Osteocyte (in vitro differentiated cells): ENCODE measurements around the gene SEC24C. TPM values are rescaled to one million over a fixed set of nuclear protein-coding genes. Genes with fewer than 3 reads are reported as not detected.

Experiments
- DNase-seq: peaks from one replicate; pipeline ENCODE4 v3.0.0; 2021; ENCODE audit warnings: mixed read lengths; ENCODE audit not compliant: unreplicated experiment; ENCODE audit errors: extremely low spot score
- H3K27ac Mint-ChIP-seq: one replicate; pipeline ENCODE4 v1.8.0; 2021; ENCODE audit warnings: mild to moderate bottlenecking, mixed read lengths; ENCODE audit not compliant: unreplicated experiment
- H3K27me3 Mint-ChIP-seq: one replicate; pipeline ENCODE4 v1.8.0; 2021; ENCODE audit warnings: mixed read lengths; ENCODE audit not compliant: unreplicated experiment
- H3K36me3 Mint-ChIP-seq: one replicate; pipeline ENCODE4 v1.8.0; 2021; ENCODE audit warnings: mixed read lengths; ENCODE audit not compliant: unreplicated experiment
- H3K4me1 Mint-ChIP-seq: one replicate; pipeline ENCODE4 v1.8.0; 2021; ENCODE audit warnings: mixed read lengths; ENCODE audit not compliant: unreplicated experiment
- H3K4me3 Mint-ChIP-seq: one replicate; pipeline ENCODE4 v1.8.0; 2021; ENCODE audit warnings: mild to moderate bottlenecking, moderate library complexity, mixed read lengths; ENCODE audit not compliant: unreplicated experiment
- H3K9me3 Mint-ChIP-seq: one replicate; pipeline ENCODE4 v1.8.0; 2021; ENCODE audit warnings: mixed read lengths; ENCODE audit not compliant: unreplicated experiment
- total RNA-seq: library from RNA; stranded (reverse); gene quantifications from 2 replicates; pipeline ENCODE4 v1.2.1, GENCODE V29; 2021
- TF ChIP-seq, protein P1 (sequence below): fragments of 200-600 bp; sonication (generic); IDR thresholded peaks from 2 replicates; pipeline ENCODE4 v1.5.0; 2021; ENCODE audit warnings: antibody characterized with exemption, mild to moderate bottlenecking, moderate library complexity

The SEC24C gene
- total RNA-seq, 1 donor from 2014 or later, result 64.2 TPM

DNA sequence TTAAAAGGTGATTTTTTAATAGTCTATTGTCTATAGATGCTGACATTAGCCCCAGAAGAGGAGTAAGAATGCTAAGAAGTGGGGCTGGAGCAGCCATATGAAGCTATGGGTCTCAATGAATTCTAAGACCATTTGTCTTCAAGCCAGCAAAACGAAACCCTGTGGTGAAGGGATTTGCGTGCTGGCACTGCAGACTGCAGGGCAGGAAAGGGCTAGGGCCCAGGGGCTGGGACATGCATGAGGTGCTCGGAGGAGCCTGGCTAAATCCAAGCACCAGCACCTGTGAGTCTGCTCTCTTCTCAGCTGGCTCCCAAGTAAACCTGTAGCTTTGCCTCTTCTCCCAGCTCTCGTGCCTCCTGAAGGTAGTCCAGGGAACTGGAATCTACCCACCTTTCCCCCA is 68.5 kb downstream of the SEC24C start:
- H3K4me3 Mint-ChIP-seq, result peak overlapping the region; percentile 64
- TF ChIP-seq, protein P1, sequence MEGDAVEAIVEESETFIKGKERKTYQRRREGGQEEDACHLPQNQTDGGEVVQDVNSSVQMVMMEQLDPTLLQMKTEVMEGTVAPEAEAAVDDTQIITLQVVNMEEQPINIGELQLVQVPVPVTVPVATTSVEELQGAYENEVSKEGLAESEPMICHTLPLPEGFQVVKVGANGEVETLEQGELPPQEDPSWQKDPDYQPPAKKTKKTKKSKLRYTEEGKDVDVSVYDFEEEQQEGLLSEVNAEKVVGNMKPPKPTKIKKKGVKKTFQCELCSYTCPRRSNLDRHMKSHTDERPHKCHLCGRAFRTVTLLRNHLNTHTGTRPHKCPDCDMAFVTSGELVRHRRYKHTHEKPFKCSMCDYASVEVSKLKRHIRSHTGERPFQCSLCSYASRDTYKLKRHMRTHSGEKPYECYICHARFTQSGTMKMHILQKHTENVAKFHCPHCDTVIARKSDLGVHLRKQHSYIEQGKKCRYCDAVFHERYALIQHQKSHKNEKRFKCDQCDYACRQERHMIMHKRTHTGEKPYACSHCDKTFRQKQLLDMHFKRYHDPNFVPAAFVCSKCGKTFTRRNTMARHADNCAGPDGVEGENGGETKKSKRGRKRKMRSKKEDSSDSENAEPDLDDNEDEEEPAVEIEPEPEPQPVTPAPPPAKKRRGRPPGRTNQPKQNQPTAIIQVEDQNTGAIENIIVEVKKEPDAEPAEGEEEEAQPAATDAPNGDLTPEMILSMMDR, result no peak
- no peaks in the 10 kb centered on the region for H3K9me3 Mint-ChIP-seq
- H3K4me1 Mint-ChIP-seq, result peaks cover 19% of the 10 kb centered on the region
- no peak for DNase-seq
- H3K36me3 Mint-ChIP-seq, result peaks cover 14% of the 10 kb centered on the region
- peak overlapping the region; percentile 58 for H3K27ac Mint-ChIP-seq
- no peaks in the 10 kb centered on the region for H3K27me3 Mint-ChIP-seq

DNA sequence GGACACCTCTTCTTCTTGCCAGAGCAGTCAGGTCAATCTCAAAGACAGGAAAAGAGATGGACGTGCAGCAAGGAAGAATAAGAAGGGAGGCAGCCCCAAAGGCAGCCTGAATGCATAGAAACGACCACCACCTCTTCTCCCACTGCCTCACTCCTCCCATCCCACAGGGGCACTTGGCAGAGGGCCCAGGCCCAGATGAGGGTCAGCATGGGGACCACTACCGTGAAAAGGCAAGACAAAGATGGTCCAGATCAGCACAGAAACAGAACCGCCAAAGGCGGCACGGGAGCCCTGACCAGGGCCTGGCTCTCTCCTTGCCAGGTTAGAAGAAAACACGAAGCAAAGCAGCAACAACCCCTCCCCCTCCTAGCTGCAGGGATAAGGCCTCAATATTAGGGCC is 69.2 kb downstream of the SEC24C start:
- Mint-ChIP-seq H3K36me3 (peaks cover 14% of the 10 kb centered on the region), H3K9me3 (no peaks in the 10 kb centered on the region), H3K4me1 (peaks cover 19% of the 10 kb centered on the region), H3K27ac (no peak overlapping the region), H3K27me3 (no peaks in the 10 kb centered on the region), H3K4me3 (no peak overlapping the region)
- DNase-seq, result no peak
- TF ChIP-seq, protein P1, result no peak

DNA sequence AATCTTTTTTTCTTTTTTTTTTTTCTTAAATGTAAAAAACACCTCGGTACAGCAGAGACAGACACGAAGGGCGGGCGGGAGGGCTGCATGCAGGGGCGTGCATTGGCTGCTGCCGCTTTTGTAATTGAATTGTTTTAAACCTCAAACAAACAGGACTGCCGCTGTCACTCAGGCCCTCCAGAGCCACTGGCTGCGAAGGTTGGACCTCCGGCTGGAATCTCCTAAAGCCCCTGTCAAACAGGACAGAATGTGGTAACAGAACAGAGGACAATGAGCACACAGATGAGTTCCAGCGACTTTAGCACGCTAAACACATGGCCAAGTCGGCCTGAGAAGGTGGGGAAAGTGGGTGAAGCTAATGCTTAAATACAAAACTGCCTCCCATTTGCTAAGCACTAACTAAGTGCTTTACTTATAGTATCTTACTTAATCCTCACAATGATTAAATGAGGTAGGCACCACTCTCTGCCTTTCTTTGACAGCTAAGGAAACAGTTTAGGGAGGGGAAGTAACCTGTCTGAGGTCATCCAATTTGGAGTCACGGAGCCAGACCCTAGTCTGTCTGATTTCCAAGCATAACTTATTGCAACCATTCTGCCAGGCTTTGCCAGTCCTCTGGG is 70.2 kb downstream of the SEC24C start:
- no peak for DNase-seq
- no peak overlapping the region for H3K4me3 Mint-ChIP-seq

DNA sequence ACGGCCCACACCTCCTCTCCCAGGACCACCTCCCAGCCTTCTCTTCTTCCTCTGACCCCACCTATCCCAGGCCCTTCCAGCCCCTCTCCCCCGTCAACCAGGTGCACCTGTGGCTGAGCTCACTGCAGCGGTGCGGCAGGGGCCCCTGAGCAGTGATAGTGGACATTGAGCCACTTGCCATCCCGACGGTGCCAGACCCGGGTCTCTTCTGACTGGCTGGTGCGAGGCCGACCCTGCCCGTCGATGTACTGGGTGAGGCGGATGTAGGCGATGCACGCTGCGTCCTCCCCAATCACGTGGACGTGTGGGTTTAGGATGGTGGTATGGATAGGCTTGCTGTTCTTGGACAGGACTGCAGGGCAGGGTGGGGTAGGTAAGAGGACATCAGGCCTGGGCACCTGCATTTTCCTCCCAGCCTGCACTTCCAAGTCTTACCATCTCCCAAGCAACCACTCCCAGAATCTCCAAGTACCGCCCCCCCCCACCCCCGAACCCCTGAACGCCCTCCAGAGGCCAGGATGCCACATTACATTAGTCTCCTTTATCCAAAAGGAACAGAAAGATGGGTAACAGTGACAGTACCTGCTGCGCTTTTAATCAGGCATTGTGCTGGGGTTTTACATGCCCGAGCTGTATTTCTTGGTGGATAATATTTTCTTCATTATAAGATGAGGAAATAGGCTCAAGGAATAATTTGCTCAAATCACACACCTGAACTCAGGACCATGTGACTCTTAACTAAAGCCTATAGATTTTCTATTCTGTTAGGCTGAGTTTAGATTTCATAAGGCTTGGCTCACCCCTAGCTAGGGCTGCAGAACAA is 70.9 kb downstream of the SEC24C start:
- Mint-ChIP-seq H3K27me3 (no peaks in the 10 kb centered on the region), H3K36me3 (peaks cover 11% of the 10 kb centered on the region), H3K4me3 (no peak overlapping the region), H3K4me1 (peaks cover 16% of the 10 kb centered on the region), H3K27ac (no peak overlapping the region), H3K9me3 (no peaks in the 10 kb centered on the region)
- TF ChIP-seq, protein P1, result peak; percentile 34
- DNase-seq, result no peak

More for the DNA sequence above, 70.2 kb downstream of the SEC24C start:
- TF ChIP-seq, protein P1, result no peak
- H3K4me1 Mint-ChIP-seq, result peaks cover 16% of the 10 kb centered on the region
- H3K36me3 Mint-ChIP-seq, result peaks cover 8% of the 10 kb centered on the region
- H3K9me3 Mint-ChIP-seq, result no peaks in the 10 kb centered on the region
- no peaks in the 10 kb centered on the region for H3K27me3 Mint-ChIP-seq
- no peak overlapping the region for H3K27ac Mint-ChIP-seq

DNA sequence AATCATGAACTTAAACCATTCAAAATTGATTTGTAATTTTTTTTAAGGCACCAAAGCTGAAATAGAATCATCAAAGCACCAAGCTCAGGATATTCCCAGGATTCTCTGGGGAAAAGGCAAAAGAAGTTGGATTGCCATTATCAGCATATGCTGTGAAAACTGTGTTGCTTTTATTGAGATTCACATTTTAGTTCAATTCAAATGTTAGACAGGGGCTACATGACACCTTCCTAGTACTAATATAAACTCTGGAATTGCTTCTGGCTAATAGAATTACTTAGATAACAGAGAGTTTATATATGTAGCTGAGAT is 71.5 kb downstream of the SEC24C start:
- H3K4me1 Mint-ChIP-seq, result peaks cover 13% of the 10 kb centered on the region
- H3K27me3 Mint-ChIP-seq, result no peaks in the 10 kb centered on the region
- TF ChIP-seq, protein P1, result no peak
- no peak overlapping the region for H3K4me3 Mint-ChIP-seq
- no peaks in the 10 kb centered on the region for H3K9me3 Mint-ChIP-seq
- peak overlapping the region; percentile 16 for H3K27ac Mint-ChIP-seq
- no peak for DNase-seq
- H3K36me3 Mint-ChIP-seq, result peaks cover 11% of the 10 kb centered on the region
